H9 (cell line): ENCODE results near the gene SPOP. TPM values are rescaled to one million over a fixed set of nuclear protein-coding genes. Genes with fewer than 3 reads are reported as not detected.

Experiments used
- DNase-seq: peaks from one replicate; pipeline ENCODE4 v3.0.0-alpha.2; 2017
- H2AFZ ChIP-seq: one replicate; pipeline ENCODE4 v1.6.1; 2013; ENCODE audit warnings: mild to moderate bottlenecking, low read length, control low read depth, moderate library complexity
- H2AK5ac ChIP-seq: 2 replicates; pipeline ENCODE4 v1.6.1; 2013; ENCODE audit warnings: low read length, control low read depth, mixed read lengths; ENCODE audit not compliant: insufficient read length
- H2BK120ac ChIP-seq: one replicate; pipeline ENCODE4 v1.6.1; 2013; ENCODE audit warnings: low read depth, mild to moderate bottlenecking, low read length, control low read depth, inconsistent platforms; ENCODE audit not compliant: poor library complexity, severe bottlenecking
- H2BK12ac ChIP-seq: 2 replicates; pipeline ENCODE4 v1.6.1; 2013; ENCODE audit warnings: low read length, control low read depth, mixed read lengths, low read depth; ENCODE audit not compliant: insufficient read length
- H2BK15ac ChIP-seq: 2 replicates; pipeline ENCODE4 v1.6.1; 2013; ENCODE audit warnings: low read depth, low read length, control low read depth
- H2BK20ac ChIP-seq: one replicate; pipeline ENCODE4 v1.6.1; 2013; ENCODE audit warnings: low read depth, mild to moderate bottlenecking, low read length, control low read depth, inconsistent platforms; ENCODE audit not compliant: poor library complexity, severe bottlenecking
- H2BK5ac ChIP-seq: 2 replicates; pipeline ENCODE4 v1.6.1; 2013; ENCODE audit warnings: low read length, control low read depth, mixed read lengths; ENCODE audit not compliant: insufficient read length
- H3K14ac ChIP-seq: 2 replicates; pipeline ENCODE4 v1.6.1; 2013; ENCODE audit warnings: low read length, control low read depth; ENCODE audit not compliant: insufficient read depth
- H3K18ac ChIP-seq: 2 replicates; pipeline ENCODE4 v1.6.1; 2013; ENCODE audit warnings: low read depth, mild to moderate bottlenecking, mixed read lengths, low read length, control low read depth; ENCODE audit not compliant: insufficient read length
- H3K23ac ChIP-seq: 2 replicates; pipeline ENCODE4 v1.6.1; 2013; ENCODE audit warnings: low read length, control low read depth, mixed read lengths, low read depth; ENCODE audit not compliant: insufficient read length
- H3K23me2 ChIP-seq: 2 replicates; pipeline ENCODE4 v1.6.1; 2013; ENCODE audit warnings: low read depth, mild to moderate bottlenecking, mixed read lengths, low read length, control low read depth; ENCODE audit not compliant: insufficient read length, poor library complexity, severe bottlenecking
- H3K27ac ChIP-seq: 2 replicates; pipeline ENCODE4 v1.5.1; 2013; ENCODE audit warnings: low read length, control low read depth, mixed read lengths, low read depth; ENCODE audit not compliant: insufficient read length
- H3K27me3 ChIP-seq: 2 replicates; pipeline ENCODE4 v1.6.1; 2013; ENCODE audit warnings: low read length, control low read depth, inconsistent platforms; ENCODE audit not compliant: insufficient read depth
- H3K4ac ChIP-seq: 2 replicates; pipeline ENCODE4 v1.6.1; 2013; ENCODE audit warnings: low read depth, mild to moderate bottlenecking, control low read depth, inconsistent platforms, low read length, moderate library complexity
- H3K4me1 ChIP-seq: 2 replicates; pipeline ENCODE4 v1.6.1; 2013; ENCODE audit warnings: low read length, control low read depth, inconsistent platforms; ENCODE audit not compliant: insufficient read depth
- H3K4me2 ChIP-seq: 2 replicates; pipeline ENCODE4 v1.6.1; 2013; ENCODE audit warnings: low read length, control low read depth, mixed read lengths; ENCODE audit not compliant: insufficient read length, insufficient read depth
- H3K56ac ChIP-seq: 2 replicates; pipeline ENCODE4 v1.6.1; 2013; ENCODE audit warnings: low read depth, mild to moderate bottlenecking, mixed read lengths, low read length, control low read depth; ENCODE audit not compliant: insufficient read length
- H3K79me1 ChIP-seq: 2 replicates; pipeline ENCODE4 v1.6.1; 2013; ENCODE audit warnings: low read depth, mild to moderate bottlenecking, moderate library complexity, low read length, control low read depth, inconsistent platforms; ENCODE audit not compliant: insufficient read depth, poor library complexity, severe bottlenecking
- H3K79me2 ChIP-seq: 2 replicates; pipeline ENCODE4 v1.6.1; 2013; ENCODE audit warnings: low read length, control low read depth, inconsistent platforms; ENCODE audit not compliant: insufficient read depth
- H3K9ac ChIP-seq: 2 replicates; pipeline ENCODE4 v1.6.1; 2013; ENCODE audit warnings: low read length, control low read depth, mixed read lengths; ENCODE audit not compliant: insufficient read length; ENCODE audit errors: extremely low read depth
- H3K9me3 ChIP-seq: one replicate; pipeline ENCODE4 v1.6.1; 2013; ENCODE audit warnings: low read depth, low read length, inconsistent platforms; ENCODE audit not compliant: control insufficient read depth
- H3T11ph ChIP-seq: one replicate; pipeline ENCODE4 v1.6.1; 2013; ENCODE audit warnings: mild to moderate bottlenecking, low read length, control low read depth, inconsistent platforms
- H4K20me1 ChIP-seq: one replicate; pipeline ENCODE4 v1.6.1; 2013; ENCODE audit not compliant: control insufficient read depth, insufficient read length, insufficient read depth
- H4K5ac ChIP-seq: 2 replicates; pipeline ENCODE4 v1.6.1; 2013; ENCODE audit warnings: low read depth, mild to moderate bottlenecking, mixed read lengths, low read length, control low read depth; ENCODE audit not compliant: insufficient read length
- H4K8ac ChIP-seq: replicated peaks from 2 replicates; pipeline ENCODE4 v1.6.1; 2013; ENCODE audit warnings: low read length, control low read depth, mixed read lengths, low read depth; ENCODE audit not compliant: insufficient read length
- H4K91ac ChIP-seq: 2 replicates; pipeline ENCODE4 v1.6.1; 2013; ENCODE audit warnings: low read depth, mild to moderate bottlenecking, moderate library complexity, mixed read lengths, low read length, control low read depth; ENCODE audit not compliant: insufficient read length
- H3K27ac Mint-ChIP-seq, 3 experiments: 2 replicates in 2 of 3; 3 replicates in 1 of 3; pipeline ENCODE4 v1.8.0; 2020 to 2021; ENCODE audit warnings: mixed read lengths in 3 of 3, mild to moderate bottlenecking in 1 of 3, moderate library complexity in 1 of 3
- H3K27me3 Mint-ChIP-seq: 2 replicates; pipeline ENCODE4 v1.8.0; 2021; ENCODE audit warnings: low read depth, mild to moderate bottlenecking, moderate library complexity, mixed read lengths
- H3K36me3 Mint-ChIP-seq, 3 experiments: 2 replicates in 2 of 3; 3 replicates in 1 of 3; pipeline ENCODE4 v1.8.0; 2020 to 2021; ENCODE audit warnings: low read depth in 3 of 3, mixed read lengths in 3 of 3; ENCODE audit not compliant: insufficient read depth in 1 of 3
- H3K4me1 Mint-ChIP-seq, 2 experiments: 2 replicates each; pipeline ENCODE4 v1.8.0; 2020; ENCODE audit warnings: mixed read lengths in 2 of 2
- H3K4me3 Mint-ChIP-seq, 2 experiments: 2 replicates in 1 of 2; 3 replicates in 1 of 2; pipeline ENCODE4 v1.8.0; 2020 to 2021; ENCODE audit warnings: mild to moderate bottlenecking in 2 of 2, mixed read lengths in 2 of 2, moderate library complexity in 1 of 2
- H3K9me3 Mint-ChIP-seq, 2 experiments: 2 replicates in 1 of 2; 3 replicates in 1 of 2; pipeline ENCODE4 v1.8.0; 2020; ENCODE audit warnings: mild to moderate bottlenecking in 2 of 2, mixed read lengths in 2 of 2, moderate library complexity in 1 of 2
- WGBS: extraction: QIAGEN DNeasy Blood & Tissue Kit; methylation state at CpG from one replicate; pipeline ENCODE4 v1.1.7; 2013; ENCODE audit warnings: missing lambda C conversion rate, low lambda C conversion rate, mixed read lengths; ENCODE audit not compliant: insufficient read length; ENCODE audit errors: extremely low coverage; 5-methylcytosine and 5-hydroxymethylcytosine counted together
- total RNA-seq: library from RNA; stranded (reverse); gene quantifications from 2 replicates; pipeline ENCODE4 v1.2.1, GENCODE V29; 2021
- TF ChIP-seq, protein P1 (sequence below): fragments of 200-600 bp; sonication (generic); conservative IDR thresholded peaks from 3 replicates; pipeline ENCODE4 v1.8.0; 2021; ENCODE audit warnings: antibody characterized with exemption, mild to moderate bottlenecking

Gene SPOP
- total RNA-seq, 1 experiment from 2014 or later, result 33.7 TPM

- peaks cover 4 to 56% (median 39%) of the 10 kb centered on the region in 3 experiments; a peak in 5 of 7 replicates for H3K36me3 Mint-ChIP-seq
- no peaks in the 10 kb centered on the region for H3K9me3 Mint-ChIP-seq
- Histone ChIP-seq H4K91ac (no peak overlapping the region), H3K27me3 (no peaks in the 10 kb centered on the region), H3K4me2 (no peak overlapping the region), H3K9ac (no peak overlapping the region), H3T11ph (no peak overlapping the region), H3K9me3 (no peaks in the 10 kb centered on the region), H2AK5ac (no peak overlapping the region), H3K27ac (no peak overlapping the region), H3K14ac (no peak overlapping the region), H3K4ac (no peak overlapping the region), H3K4me1 (no peaks in the 10 kb centered on the region), H3K56ac (no peak overlapping the region), H2BK12ac (no peak overlapping the region), H4K5ac (no peak overlapping the region), H2AFZ (no peak overlapping the region), H4K8ac (no peak overlapping the region), H2BK15ac (no peak overlapping the region), H3K79me1 (no peaks in the 10 kb centered on the region), H3K18ac (no peak overlapping the region), H2BK120ac (no peak overlapping the region), H2BK5ac (no peak overlapping the region), H3K23ac (no peak overlapping the region), H3K23me2 (no peaks in the 10 kb centered on the region), H4K20me1 (no peaks in the 10 kb centered on the region), H2BK20ac (no peak overlapping the region), H3K79me2 (no peaks in the 10 kb centered on the region)
- H3K27ac Mint-ChIP-seq, result peak overlapping the region in 1 of 3 experiments; percentile 70; a peak in 1 of 7 replicates
- WGBS, result no CpG with 5 or more reads among the region's 3 CpGs
- DNase-seq, result no peak
- H3K4me3 Mint-ChIP-seq, result no peak overlapping the region
- H3K27me3 Mint-ChIP-seq, result no peaks in the 10 kb centered on the region
- TF ChIP-seq, protein P1, sequence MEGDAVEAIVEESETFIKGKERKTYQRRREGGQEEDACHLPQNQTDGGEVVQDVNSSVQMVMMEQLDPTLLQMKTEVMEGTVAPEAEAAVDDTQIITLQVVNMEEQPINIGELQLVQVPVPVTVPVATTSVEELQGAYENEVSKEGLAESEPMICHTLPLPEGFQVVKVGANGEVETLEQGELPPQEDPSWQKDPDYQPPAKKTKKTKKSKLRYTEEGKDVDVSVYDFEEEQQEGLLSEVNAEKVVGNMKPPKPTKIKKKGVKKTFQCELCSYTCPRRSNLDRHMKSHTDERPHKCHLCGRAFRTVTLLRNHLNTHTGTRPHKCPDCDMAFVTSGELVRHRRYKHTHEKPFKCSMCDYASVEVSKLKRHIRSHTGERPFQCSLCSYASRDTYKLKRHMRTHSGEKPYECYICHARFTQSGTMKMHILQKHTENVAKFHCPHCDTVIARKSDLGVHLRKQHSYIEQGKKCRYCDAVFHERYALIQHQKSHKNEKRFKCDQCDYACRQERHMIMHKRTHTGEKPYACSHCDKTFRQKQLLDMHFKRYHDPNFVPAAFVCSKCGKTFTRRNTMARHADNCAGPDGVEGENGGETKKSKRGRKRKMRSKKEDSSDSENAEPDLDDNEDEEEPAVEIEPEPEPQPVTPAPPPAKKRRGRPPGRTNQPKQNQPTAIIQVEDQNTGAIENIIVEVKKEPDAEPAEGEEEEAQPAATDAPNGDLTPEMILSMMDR, result no peak
- H3K4me1 Mint-ChIP-seq, result peaks cover 7 to 17% of the 10 kb centered on the region in 2 experiments; a peak in 3 of 4 replicates
Observed at GRCh38 chr17:49598918-49599317, 79.0 kb downstream of the SPOP start.
